HG03108 (cell line): ENCODE measurements around the gene ZNF300.
"Not testable (repeated sequence)": the region's sequence is repeated elsewhere in the genome, so short reads cannot be mapped to it uniquely, and the experiment has no call there.

Experiments
- ATAC-seq: cut with Tn5 transposase; IDR thresholded peaks from one replicate; pipeline ENCODE4 v1.9.1; 2021; ENCODE audit warnings: moderate library complexity; ENCODE audit not compliant: unreplicated experiment

ZNF300 gene

DNA sequence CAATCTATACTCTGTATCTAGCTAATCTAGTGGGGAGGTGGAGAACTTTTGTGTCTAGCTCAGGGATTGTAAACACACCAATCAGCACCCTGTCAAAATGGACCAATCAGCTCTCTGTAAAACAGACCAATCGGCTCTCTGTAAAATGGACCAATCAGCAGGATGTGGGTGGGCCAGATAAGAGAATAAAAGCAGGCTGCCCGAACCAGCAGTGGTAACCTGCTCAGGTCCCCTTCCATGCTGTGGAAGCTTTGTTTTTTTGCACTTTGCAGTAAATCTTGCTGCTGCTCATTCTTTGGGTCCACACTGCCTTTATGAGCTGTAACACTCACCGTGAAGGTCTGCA is 58.5 kb downstream of the ZNF300 start, which contains the start of gene IRGM:
Gene IRGM, plus strand, starts transcription at position 214 of the 346 bp plus-strand sequence. CDS start 1,603 bp downstream, outside the sequence.
- ATAC-seq, result not testable (repeated sequence)

- ATAC-seq, result not testable (repeated sequence)
Observed at GRCh38 chr5:150845185-150845859, 59.5 kb downstream of the ZNF300 start.
